Lung (tissue), 12 donors: Measurements from ENCODE around the gene UGT1A3. TPM values are rescaled to one million over a fixed set of nuclear protein-coding genes. Genes with fewer than 3 reads are reported as not detected.

Experiments
- ATAC-seq: fragments of 200-7000 bp; cut with Tn5 transposase; one replicate; pipeline ENCODE4 v1.9.1; 2020; ENCODE audit warnings: moderate number of reproducible peaks; ENCODE audit not compliant: insufficient read depth, low FRiP score
- DNase-seq, 3 donors: peaks; one replicate each; pipeline ENCODE4 v3.0.0-alpha.2; 2013 to 2017
- H3K27ac ChIP-seq, 2 donors: one replicate each; pipeline ENCODE4 v1.5.1; 2013; ENCODE audit warnings: mild to moderate bottlenecking in 2 of 2, moderate library complexity in 2 of 2, control low read depth in 1 of 2, inconsistent platforms in 1 of 2, low read depth in 1 of 2, low read length in 1 of 2
- H3K27me3 ChIP-seq, 3 donors: one replicate each; pipeline ENCODE4 v1.5.1; 2013; ENCODE audit warnings: low read length in 2 of 3; ENCODE audit not compliant: control insufficient read depth in 3 of 3, insufficient read depth in 3 of 3
- H3K36me3 ChIP-seq, 4 donors: one replicate each; pipeline ENCODE4 v1.5.1; 2013; ENCODE audit warnings: low read length in 4 of 4, mild to moderate bottlenecking in 1 of 4, moderate library complexity in 1 of 4; ENCODE audit not compliant: control insufficient read depth in 4 of 4, insufficient read depth in 4 of 4
- H3K4me1 ChIP-seq, 5 donors: one replicate each; pipeline ENCODE4 v1.5.1; 2013; ENCODE audit warnings: low read length in 5 of 5, mild to moderate bottlenecking in 2 of 5, moderate library complexity in 1 of 5; ENCODE audit not compliant: control insufficient read depth in 5 of 5, insufficient read depth in 5 of 5
- H3K4me3 ChIP-seq: one replicate; pipeline ENCODE4 v1.5.1; 2013; ENCODE audit warnings: mild to moderate bottlenecking, control low read depth, moderate library complexity
- H3K9ac ChIP-seq, 2 donors: one replicate each; pipeline ENCODE4 v1.5.1; 2013; ENCODE audit warnings: low read length in 2 of 2, control low read depth in 1 of 2; ENCODE audit not compliant: insufficient read depth in 1 of 2
- H3K9me3 ChIP-seq, 4 donors: one replicate each; pipeline ENCODE4 v1.5.1; 2013; ENCODE audit warnings: low read length in 3 of 4, mild to moderate bottlenecking in 1 of 4, moderate library complexity in 1 of 4; ENCODE audit not compliant: control insufficient read depth in 4 of 4, insufficient read depth in 3 of 4
- WGBS, 2 donors: extraction: QIAGEN DNeasy Blood & Tissue Kit; methylation state at CpG; one replicate each; pipeline ENCODE4 v1.1.7; 2013; 5-methylcytosine and 5-hydroxymethylcytosine counted together
- polyA plus RNA-seq, 2 donors: library from polyadenylated mRNA; stranded (reverse); fragments of 200-250 nt; gene quantifications; one replicate each; pipeline ENCODE4 v1.2.1, GENCODE V29; 2013
- total RNA-seq, 2 donors: library from RNA; depleted of rRNA in 1 of 2; stranded (reverse); fragments of >200 nt in 1 of 2; gene quantifications; one replicate each; pipeline ENCODE4 v1.2.1, GENCODE V29; 2014 to 2021
- TF ChIP-seq, protein P1 (sequence below): IDR thresholded peaks from 2 replicates; pipeline ENCODE4 v1.5.1; 2012; ENCODE audit warnings: mild to moderate bottlenecking; ENCODE audit errors: control extremely low read depth, extremely low read depth
- donor health status: control.
- donor health status: control.
- donor health status: Bipolar disorder and iron deficiency.
- donor health status: healthy.
- donor health status: DM: yes; HTN: yes; CAD: no.

UGT1A3 gene
- total and polyA plus RNA-seq, 4 donors = not detected

DNA sequence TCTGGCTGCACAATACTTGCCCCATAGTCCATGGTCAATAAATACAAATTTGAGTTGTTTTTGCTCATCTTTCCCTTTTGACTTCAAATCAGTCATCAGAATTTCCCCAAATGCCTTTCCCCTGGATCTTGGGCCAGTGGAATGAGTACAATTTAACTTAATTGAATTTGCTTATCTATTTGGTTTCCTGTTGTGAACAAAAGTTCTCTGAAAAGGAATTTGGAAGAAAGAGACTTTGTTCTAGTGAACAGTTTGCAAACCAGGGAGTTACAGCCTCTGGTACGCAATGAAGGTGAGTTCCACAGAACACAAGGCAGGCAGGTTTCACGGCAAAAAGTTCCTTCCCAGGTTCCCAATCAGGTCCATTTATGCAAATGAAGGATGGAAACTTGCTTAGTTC, 30.0 kb downstream of the UGT1A3 start:
- TF ChIP-seq, protein P1, sequence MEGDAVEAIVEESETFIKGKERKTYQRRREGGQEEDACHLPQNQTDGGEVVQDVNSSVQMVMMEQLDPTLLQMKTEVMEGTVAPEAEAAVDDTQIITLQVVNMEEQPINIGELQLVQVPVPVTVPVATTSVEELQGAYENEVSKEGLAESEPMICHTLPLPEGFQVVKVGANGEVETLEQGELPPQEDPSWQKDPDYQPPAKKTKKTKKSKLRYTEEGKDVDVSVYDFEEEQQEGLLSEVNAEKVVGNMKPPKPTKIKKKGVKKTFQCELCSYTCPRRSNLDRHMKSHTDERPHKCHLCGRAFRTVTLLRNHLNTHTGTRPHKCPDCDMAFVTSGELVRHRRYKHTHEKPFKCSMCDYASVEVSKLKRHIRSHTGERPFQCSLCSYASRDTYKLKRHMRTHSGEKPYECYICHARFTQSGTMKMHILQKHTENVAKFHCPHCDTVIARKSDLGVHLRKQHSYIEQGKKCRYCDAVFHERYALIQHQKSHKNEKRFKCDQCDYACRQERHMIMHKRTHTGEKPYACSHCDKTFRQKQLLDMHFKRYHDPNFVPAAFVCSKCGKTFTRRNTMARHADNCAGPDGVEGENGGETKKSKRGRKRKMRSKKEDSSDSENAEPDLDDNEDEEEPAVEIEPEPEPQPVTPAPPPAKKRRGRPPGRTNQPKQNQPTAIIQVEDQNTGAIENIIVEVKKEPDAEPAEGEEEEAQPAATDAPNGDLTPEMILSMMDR = no peak
- 90% methylated on average over 2 of the region's 2 CpGs for WGBS, 2 donors
- ATAC-seq (no peak), DNase-seq (no peak)
- H3K9ac ChIP-seq = no peak overlapping the region
- no peaks in the 10 kb centered on the region for H3K4me1 ChIP-seq
- H3K27me3 ChIP-seq = no peaks in the 10 kb centered on the region
- no peak overlapping the region for H3K4me3 ChIP-seq
- H3K36me3 ChIP-seq = no peaks in the 10 kb centered on the region
- H3K27ac ChIP-seq = no peak overlapping the region
- H3K9me3 ChIP-seq = peaks cover 0 to 3% (median 0%) of the 10 kb centered on the region in 4 donors

GRCh38 chr2:233760043-233760442, 31.2 kb downstream of the UGT1A3 start, which contains the start of gene UGT1A1:
UGT1A1 (plus strand) TSS chr2:233760270; CDS start chr2:233760288, 18 bp downstream.
- no peak within 1 kb of the TSS for H3K27ac ChIP-seq
- DNase-seq (no peak), ATAC-seq (no peak)
- no peak within 1 kb of the TSS for H3K4me3 ChIP-seq
- H3K4me1 ChIP-seq = no peaks in the 10 kb centered on the region
- TF ChIP-seq, protein P1 = no peak
- H3K27me3 ChIP-seq = no peaks in the 10 kb centered on the region
- H3K9ac ChIP-seq = no peak within 1 kb of the TSS
- WGBS, 2 donors = 90 to 92% methylated on average over 6 of the region's 6 CpGs
- peaks cover 0 to under 1% (median 0%) of the 10 kb centered on the region in 4 donors for H3K9me3 ChIP-seq
- no peaks in the 10 kb centered on the region for H3K36me3 ChIP-seq

DNA sequence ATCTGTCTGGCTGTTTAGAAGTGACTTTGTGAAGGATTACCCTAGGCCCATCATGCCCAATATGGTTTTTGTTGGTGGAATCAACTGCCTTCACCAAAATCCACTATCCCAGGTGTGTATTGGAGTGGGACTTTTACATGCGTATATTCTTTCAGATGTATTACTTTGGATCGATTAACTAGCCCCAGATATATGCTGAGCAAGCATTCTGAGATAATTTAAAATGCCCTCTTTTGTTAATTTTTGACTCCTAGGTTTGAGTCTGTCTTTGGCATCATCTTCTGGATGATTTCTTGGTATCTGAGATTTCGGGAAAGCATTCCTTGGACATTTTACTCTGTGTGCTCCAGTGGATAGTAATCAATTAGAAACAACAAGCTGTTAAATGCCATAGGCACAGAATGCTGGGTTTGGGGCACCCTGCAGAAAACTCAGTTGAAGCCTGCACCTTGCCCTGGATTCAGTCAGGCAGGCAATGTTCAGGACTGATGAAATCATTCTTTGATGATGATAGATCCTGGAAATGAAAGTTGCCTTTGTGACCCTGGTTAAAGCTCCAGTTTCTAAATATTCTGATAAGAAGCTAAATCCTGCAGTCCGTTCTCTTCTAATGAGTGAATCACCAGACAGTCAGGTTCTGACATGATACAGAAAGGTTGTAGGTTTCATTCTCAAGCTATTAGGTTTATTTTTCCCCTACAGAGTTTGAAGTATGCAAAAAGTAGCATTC, 32.4 kb downstream of the UGT1A3 start:
- H3K27me3 ChIP-seq = no peaks in the 10 kb centered on the region
- H3K27ac ChIP-seq = no peak overlapping the region
- DNase-seq (no peak), ATAC-seq (no peak)
- no peaks in the 10 kb centered on the region for H3K36me3 ChIP-seq
- H3K4me1 ChIP-seq = no peaks in the 10 kb centered on the region
- TF ChIP-seq, protein P1 = no peak
- H3K4me3 ChIP-seq = no peak overlapping the region
- WGBS, 2 donors = 83 to 88% methylated on average over 4 of the region's 4 CpGs
- H3K9ac ChIP-seq = no peak overlapping the region
- H3K9me3 ChIP-seq = no peaks in the 10 kb centered on the region
